ENCODE measurements around the gene ARIH2.

GRCh38 chr3:48919215-48920138 is 835 bp downstream of the ARIH2 start:
- TF ChIP-seq CTCF (IDR thresholded peaks at IDR 0.05): no peak
- no peak for TF ChIP-seq REST (IDR thresholded peaks at IDR 0.05; ENCODE audit: insufficient read depth in 1 of 2, low read depth in 2 of 2, low read length in 1 of 2)
- no peak for TF ChIP-seq POLR2AphosphoS5 (IDR thresholded peaks at IDR 0.05; ENCODE audit: low read depth, low read length)
